Mucosa of stomach (tissue), 1 donor: Measurements from ENCODE around the gene BICC1.
"Not testable (repeated sequence)": the region's sequence is repeated elsewhere in the genome, so short reads cannot be mapped to it uniquely, and the experiment has no call there.

Source experiments
- H3K27me3 ChIP-seq: one replicate; pipeline ENCODE4 v1.7.0; 2013; ENCODE audit warnings: mild to moderate bottlenecking, low read length; ENCODE audit not compliant: control insufficient read depth, insufficient read depth
- H3K36me3 ChIP-seq: one replicate; pipeline ENCODE4 v1.7.0; 2013; ENCODE audit warnings: low read length; ENCODE audit not compliant: control insufficient read depth, insufficient read depth
- H3K4me1 ChIP-seq: one replicate; pipeline ENCODE4 v1.7.0; 2013; ENCODE audit warnings: mild to moderate bottlenecking, low read length; ENCODE audit not compliant: control insufficient read depth, insufficient read depth
- H3K4me3 ChIP-seq: one replicate; pipeline ENCODE4 v1.7.0; 2013; ENCODE audit warnings: low read length
- H3K9ac ChIP-seq: one replicate; pipeline ENCODE4 v1.7.0; 2013; ENCODE audit warnings: mild to moderate bottlenecking, low read length, moderate library complexity
- H3K9me3 ChIP-seq: one replicate; pipeline ENCODE4 v1.7.0; 2013; ENCODE audit warnings: mild to moderate bottlenecking, low read length, moderate library complexity; ENCODE audit not compliant: control insufficient read depth
- donor health status: Pancreatic carcinoma.

BICC1 gene

DNA sequence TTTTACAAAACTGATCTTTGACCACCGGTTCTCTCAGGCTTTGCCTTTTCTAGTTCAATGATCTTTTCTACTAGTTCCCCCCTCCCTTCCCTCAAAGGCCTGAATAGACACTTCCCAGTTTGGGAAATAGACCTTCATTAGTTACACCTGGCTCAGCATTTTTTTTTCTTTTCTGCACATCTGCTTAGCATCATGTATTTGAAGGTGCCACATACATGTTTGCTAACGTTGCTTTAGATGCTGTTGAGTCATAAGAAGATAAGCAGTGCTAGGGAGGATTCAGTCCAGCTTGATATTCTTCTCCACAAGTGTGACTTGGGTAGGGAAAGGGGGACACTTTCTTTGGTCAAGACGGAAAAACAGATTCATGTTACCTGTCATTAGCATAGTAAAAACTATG, 78.3 kb downstream of the BICC1 start:
- no peaks in the 10 kb centered on the region for H3K4me1 ChIP-seq
- no peak overlapping the region for H3K9ac ChIP-seq
- no peaks in the 10 kb centered on the region for H3K36me3 ChIP-seq
- no peaks in the 10 kb centered on the region for H3K9me3 ChIP-seq
- H3K27me3 ChIP-seq, result no peaks in the 10 kb centered on the region
- H3K4me3 ChIP-seq, result no peak overlapping the region

- Histone ChIP-seq H3K27me3 (no peaks in the 10 kb centered on the region), H3K4me1 (no peaks in the 10 kb centered on the region), H3K4me3 (no peak overlapping the region), H3K9me3 (no peaks in the 10 kb centered on the region), H3K36me3 (no peaks in the 10 kb centered on the region), H3K9ac (no peak overlapping the region)
Observed at GRCh38 chr10:58593008-58593407, 80.3 kb downstream of the BICC1 start.

DNA sequence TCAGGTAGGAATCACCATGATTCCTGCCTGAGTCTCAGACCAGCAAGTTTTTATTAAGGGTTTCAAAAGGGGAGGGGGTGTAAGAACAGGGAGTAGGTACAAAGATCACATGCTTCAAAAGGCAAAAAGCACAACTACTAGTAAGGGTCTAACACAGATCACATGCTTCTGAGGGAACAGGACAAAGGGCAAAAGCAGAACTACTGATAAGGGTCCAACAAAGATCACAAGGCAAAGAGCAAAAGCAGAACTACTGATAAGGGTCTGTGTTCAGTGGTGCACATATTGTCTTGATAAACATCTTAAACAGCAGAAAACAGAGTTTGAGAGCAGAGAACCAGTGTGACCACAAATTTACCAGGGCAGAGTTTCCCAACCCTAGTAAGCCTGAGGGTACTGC, 84.5 kb downstream of the BICC1 start:
- H3K9me3 ChIP-seq, H3K27me3 ChIP-seq, H3K36me3 ChIP-seq, H3K4me3 ChIP-seq, H3K4me1 ChIP-seq, H3K9ac ChIP-seq: not testable (repeated sequence)

GRCh38 chr10:58599927-58600553, 87.4 kb downstream of the BICC1 start:
- Histone ChIP-seq H3K4me3 (no peak overlapping the region), H3K9me3 (no peaks in the 10 kb centered on the region), H3K9ac (no peak overlapping the region), H3K36me3 (no peaks in the 10 kb centered on the region), H3K27me3 (no peaks in the 10 kb centered on the region), H3K4me1 (no peaks in the 10 kb centered on the region)

- H3K4me3 ChIP-seq, result no peak overlapping the region
- H3K9me3 ChIP-seq, result no peaks in the 10 kb centered on the region
Observed at GRCh38 chr10:58608351-58608750, 95.7 kb downstream of the BICC1 start.

DNA sequence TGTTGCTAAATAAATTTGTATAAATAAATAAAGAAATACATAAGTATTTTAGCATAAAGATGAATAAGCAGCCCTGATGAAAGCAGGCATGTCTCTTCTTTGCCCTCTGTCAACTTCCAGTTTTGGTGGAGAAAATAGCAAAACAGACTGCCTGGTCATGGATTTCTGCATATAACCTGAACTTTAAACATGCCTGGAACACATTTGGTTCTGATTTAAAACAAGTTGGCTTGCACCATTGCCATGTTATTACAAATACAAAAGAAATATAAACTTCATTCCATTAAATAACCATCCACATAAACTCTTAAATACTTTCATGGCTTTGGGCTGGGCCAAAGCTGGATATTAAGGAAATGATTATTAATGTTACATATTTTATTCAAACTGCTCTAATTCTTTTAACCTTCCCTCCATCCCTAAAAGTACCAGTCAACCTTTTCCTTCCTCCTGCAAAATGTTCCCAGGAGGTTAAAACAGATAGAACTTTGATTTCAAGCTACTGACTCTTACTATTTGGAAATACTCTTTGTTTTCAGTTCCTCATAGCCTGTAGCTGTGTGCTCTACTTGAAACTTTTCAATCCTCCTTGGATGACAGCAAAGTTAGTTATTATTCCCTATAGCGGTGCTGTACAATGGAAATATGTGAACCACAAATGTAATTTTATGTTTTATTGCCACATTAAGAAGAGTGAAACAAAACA, 96.3 kb downstream of the BICC1 start:
- H3K4me1 ChIP-seq, result no peaks in the 10 kb centered on the region
- no peaks in the 10 kb centered on the region for H3K27me3 ChIP-seq
- H3K36me3 ChIP-seq, result no peaks in the 10 kb centered on the region
- H3K9me3 ChIP-seq, result no peaks in the 10 kb centered on the region
- H3K4me3 ChIP-seq, result no peak overlapping the region
- H3K9ac ChIP-seq, result no peak overlapping the region

More at GRCh38 chr10:58608351-58608750, 95.7 kb downstream of the BICC1 start:
- H3K4me1 ChIP-seq, result no peaks in the 10 kb centered on the region
- H3K9ac ChIP-seq, result no peak overlapping the region
- no peaks in the 10 kb centered on the region for H3K36me3 ChIP-seq
- H3K27me3 ChIP-seq, result no peaks in the 10 kb centered on the region

- Histone ChIP-seq H3K9me3 (no peaks in the 10 kb centered on the region), H3K36me3 (no peaks in the 10 kb centered on the region), H3K27me3 (no peaks in the 10 kb centered on the region), H3K4me3 (no peak overlapping the region), H3K9ac (no peak overlapping the region), H3K4me1 (no peaks in the 10 kb centered on the region)
Observed at GRCh38 chr10:58609532-58610150, 97.0 kb downstream of the BICC1 start.

- Histone ChIP-seq H3K9me3 (no peaks in the 10 kb centered on the region), H3K27me3 (no peaks in the 10 kb centered on the region), H3K4me3 (no peak overlapping the region), H3K9ac (no peak overlapping the region), H3K4me1 (no peaks in the 10 kb centered on the region), H3K36me3 (no peaks in the 10 kb centered on the region)
Observed at GRCh38 chr10:58615237-58615935, 102.7 kb downstream of the BICC1 start.

DNA sequence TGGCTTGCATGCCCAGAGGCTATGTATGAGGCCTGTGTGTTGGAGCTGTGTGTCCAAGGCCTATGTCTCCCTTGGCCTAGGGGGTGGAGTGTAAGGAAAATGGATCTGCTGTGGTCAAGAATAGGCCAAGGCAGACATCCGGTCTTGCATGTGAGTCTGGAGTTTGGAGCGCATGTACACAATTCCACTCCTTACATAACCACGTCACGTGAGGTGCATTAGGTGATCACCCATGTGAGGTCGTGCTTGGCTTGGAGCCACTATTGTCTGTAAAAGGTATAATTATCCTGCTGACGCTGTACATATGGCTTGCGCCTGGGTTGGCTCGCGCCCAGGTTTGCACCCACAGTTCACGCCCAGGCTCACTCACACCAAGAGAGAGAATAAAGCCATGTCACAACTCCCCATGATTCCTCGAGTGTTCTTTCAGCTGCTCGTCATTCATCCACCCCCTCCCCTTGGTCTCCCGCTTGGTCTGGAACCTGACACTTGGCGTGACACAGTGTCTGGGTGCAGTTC, 105.5 kb downstream of the BICC1 start:
- Histone ChIP-seq H3K9ac (no peak overlapping the region), H3K36me3 (no peaks in the 10 kb centered on the region), H3K9me3 (no peaks in the 10 kb centered on the region), H3K27me3 (no peaks in the 10 kb centered on the region), H3K4me1 (no peaks in the 10 kb centered on the region), H3K4me3 (no peak overlapping the region)

- H3K27me3 ChIP-seq, result no peaks in the 10 kb centered on the region
- no peak overlapping the region for H3K4me3 ChIP-seq
- H3K36me3 ChIP-seq, result no peaks in the 10 kb centered on the region
- no peaks in the 10 kb centered on the region for H3K9me3 ChIP-seq
- no peak overlapping the region for H3K9ac ChIP-seq
- no peaks in the 10 kb centered on the region for H3K4me1 ChIP-seq
Observed at GRCh38 chr10:58621379-58622077, 108.9 kb downstream of the BICC1 start.

DNA sequence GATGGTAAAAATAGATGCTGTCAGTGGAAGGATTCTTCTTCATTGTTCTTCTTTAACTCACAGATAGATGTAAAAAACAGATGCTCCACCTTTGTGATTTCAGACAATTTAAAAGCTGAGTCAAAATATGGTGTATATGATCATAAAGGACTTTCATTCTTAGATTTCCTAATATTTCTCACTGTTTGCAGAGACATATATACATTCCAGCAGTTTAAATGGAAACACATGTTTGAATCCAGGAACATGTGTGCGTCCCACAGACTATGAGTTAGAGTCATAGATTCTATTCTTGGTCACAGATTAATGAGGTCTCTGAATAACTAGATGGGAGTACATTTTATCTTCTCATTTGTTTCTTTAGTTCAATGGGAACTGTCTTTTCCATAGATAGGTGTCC, 109.6 kb downstream of the BICC1 start:
- Histone ChIP-seq H3K9ac (no peak overlapping the region), H3K27me3 (no peaks in the 10 kb centered on the region), H3K36me3 (no peaks in the 10 kb centered on the region), H3K4me3 (no peak overlapping the region), H3K4me1 (no peaks in the 10 kb centered on the region), H3K9me3 (no peaks in the 10 kb centered on the region)
